ENCODE data around the gene CDK9. TPM values are rescaled to one million over a fixed set of nuclear protein-coding genes. Genes with fewer than 3 reads are reported as not detected.

The CDK9 gene
- total RNA-seq, 1 experiment from 2014 or later = 48.7 TPM

DNA sequence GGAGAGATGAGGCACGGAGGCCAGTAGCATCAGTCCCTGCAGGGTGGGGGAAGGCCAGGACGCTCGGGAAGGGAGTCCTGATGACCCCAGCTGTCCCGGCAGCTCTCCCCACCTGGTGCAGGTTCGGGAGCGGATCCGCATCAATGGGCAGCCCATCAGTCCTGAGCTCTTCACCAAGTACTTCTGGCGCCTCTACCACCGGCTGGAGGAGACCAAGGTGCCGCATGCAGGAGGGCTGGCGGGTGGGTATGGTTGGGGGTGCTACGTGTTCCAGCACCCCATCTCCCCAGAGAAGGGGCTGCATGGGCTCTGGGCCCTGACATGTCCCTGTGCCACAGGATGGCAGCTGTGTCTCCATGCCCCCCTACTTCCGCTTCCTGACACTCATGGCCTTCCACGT is 21.0 kb downstream of the CDK9 start:
- in situ Hi-C loops (cut with HindIII; ENCODE audit: low pct_unique_long_range_greater_than_20kb, low sequenced_read_pairs) (no loop called here), intact Hi-C loops (cut with micrococcal nuclease; ENCODE audit: unreplicated experiment) (loop anchor here (10.0 kb wide), 1 partner anchor 68 kb away; the partner anchor contains the start of gene AK1)
- Histone ChIP-seq H3K4me3 (ENCODE audit: low read depth in 2 of 2, low read length in 2 of 2) (no peak overlapping the region), H3K27ac (ENCODE audit: low read length) (no peak overlapping the region), H3K36me3 (ENCODE audit: control insufficient read depth, insufficient read depth, low read length) (no peaks in the 10 kb centered on the region), H3K27me3 (ENCODE audit: control insufficient read depth, insufficient read depth, low read length) (no peaks in the 10 kb centered on the region), H3K9me3 (ENCODE audit: control insufficient read depth, insufficient read depth, low read depth, low read length) (no peaks in the 10 kb centered on the region), H3K4me1 (ENCODE audit: control insufficient read depth, insufficient read depth, low read length) (peaks cover 12% of the 10 kb centered on the region)
- ATAC-seq = no peak
- no TSS peak for BruUV-seq (replicated peaks)
- TF ChIP-seq, protein P1, sequence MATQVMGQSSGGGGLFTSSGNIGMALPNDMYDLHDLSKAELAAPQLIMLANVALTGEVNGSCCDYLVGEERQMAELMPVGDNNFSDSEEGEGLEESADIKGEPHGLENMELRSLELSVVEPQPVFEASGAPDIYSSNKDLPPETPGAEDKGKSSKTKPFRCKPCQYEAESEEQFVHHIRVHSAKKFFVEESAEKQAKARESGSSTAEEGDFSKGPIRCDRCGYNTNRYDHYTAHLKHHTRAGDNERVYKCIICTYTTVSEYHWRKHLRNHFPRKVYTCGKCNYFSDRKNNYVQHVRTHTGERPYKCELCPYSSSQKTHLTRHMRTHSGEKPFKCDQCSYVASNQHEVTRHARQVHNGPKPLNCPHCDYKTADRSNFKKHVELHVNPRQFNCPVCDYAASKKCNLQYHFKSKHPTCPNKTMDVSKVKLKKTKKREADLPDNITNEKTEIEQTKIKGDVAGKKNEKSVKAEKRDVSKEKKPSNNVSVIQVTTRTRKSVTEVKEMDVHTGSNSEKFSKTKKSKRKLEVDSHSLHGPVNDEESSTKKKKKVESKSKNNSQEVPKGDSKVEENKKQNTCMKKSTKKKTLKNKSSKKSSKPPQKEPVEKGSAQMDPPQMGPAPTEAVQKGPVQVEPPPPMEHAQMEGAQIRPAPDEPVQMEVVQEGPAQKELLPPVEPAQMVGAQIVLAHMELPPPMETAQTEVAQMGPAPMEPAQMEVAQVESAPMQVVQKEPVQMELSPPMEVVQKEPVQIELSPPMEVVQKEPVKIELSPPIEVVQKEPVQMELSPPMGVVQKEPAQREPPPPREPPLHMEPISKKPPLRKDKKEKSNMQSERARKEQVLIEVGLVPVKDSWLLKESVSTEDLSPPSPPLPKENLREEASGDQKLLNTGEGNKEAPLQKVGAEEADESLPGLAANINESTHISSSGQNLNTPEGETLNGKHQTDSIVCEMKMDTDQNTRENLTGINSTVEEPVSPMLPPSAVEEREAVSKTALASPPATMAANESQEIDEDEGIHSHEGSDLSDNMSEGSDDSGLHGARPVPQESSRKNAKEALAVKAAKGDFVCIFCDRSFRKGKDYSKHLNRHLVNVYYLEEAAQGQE (IDR thresholded peaks at IDR 0.05; ENCODE audit: insufficient read depth in 1 of 2, low read depth in 2 of 2, low read length in 1 of 2) = no peak
- TF ChIP-seq SIN3A (IDR thresholded peaks at IDR 0.05; ENCODE audit: borderline replicate concordance, insufficient read depth, low read depth, low read length) = no peak
- no peak for TF ChIP-seq TCF7L2 (IDR thresholded peaks at IDR 0.05; ENCODE audit: low read depth, low read length)
- TF ChIP-seq, protein P2, sequence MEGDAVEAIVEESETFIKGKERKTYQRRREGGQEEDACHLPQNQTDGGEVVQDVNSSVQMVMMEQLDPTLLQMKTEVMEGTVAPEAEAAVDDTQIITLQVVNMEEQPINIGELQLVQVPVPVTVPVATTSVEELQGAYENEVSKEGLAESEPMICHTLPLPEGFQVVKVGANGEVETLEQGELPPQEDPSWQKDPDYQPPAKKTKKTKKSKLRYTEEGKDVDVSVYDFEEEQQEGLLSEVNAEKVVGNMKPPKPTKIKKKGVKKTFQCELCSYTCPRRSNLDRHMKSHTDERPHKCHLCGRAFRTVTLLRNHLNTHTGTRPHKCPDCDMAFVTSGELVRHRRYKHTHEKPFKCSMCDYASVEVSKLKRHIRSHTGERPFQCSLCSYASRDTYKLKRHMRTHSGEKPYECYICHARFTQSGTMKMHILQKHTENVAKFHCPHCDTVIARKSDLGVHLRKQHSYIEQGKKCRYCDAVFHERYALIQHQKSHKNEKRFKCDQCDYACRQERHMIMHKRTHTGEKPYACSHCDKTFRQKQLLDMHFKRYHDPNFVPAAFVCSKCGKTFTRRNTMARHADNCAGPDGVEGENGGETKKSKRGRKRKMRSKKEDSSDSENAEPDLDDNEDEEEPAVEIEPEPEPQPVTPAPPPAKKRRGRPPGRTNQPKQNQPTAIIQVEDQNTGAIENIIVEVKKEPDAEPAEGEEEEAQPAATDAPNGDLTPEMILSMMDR (IDR thresholded peaks at IDR 0.05) = no peak
- no peak for TF ChIP-seq POLR2AphosphoS5 (IDR thresholded peaks at IDR 0.05; ENCODE audit: low read depth, low read length)
- ChIA-PET CTCF (no interaction called here), POLR2A (no interaction called here)
- DNase-seq (ENCODE audit: low read depth, low spot score) = no peak

DNA sequence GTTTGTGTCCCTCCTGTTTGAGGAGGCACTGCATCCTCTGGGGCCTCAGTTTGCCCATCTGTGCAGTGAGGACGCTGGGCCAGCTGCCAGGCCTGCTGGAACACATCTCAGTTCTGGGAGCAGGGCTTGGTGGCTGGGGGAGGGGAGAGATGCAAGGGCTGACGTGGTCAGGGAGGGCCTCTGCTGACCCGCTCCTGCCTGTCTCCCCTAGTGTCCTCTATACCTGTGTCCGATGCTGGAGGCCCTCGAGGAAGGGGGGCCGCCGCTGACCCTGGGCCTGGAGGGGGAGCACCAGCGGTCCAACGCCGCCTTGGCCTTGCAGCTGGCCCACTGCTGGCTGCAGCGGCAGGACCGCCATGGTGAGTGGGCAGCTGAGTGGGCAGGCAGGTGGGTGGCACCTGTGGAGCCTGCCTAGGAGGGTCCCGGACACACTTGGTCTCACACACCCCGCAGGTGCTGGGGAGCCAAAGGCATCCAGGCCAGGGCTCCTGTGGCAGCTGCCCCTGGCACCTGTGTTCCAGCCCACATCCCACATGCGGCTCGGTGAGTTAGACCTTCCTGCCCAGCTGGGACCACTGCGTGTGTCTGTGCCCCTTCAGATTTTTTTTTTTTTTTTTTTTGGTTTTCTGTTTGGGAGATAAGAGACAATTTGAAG is 22.6 kb downstream of the CDK9 start:
- DNase-seq (ENCODE audit: low read depth, low spot score) (no peak), ATAC-seq (no peak)
- Histone ChIP-seq H3K36me3 (ENCODE audit: control insufficient read depth, insufficient read depth, low read length) (no peaks in the 10 kb centered on the region), H3K27me3 (ENCODE audit: control insufficient read depth, insufficient read depth, low read length) (no peaks in the 10 kb centered on the region), H3K27ac (ENCODE audit: low read length) (no peak overlapping the region), H3K9me3 (ENCODE audit: control insufficient read depth, insufficient read depth, low read depth, low read length) (no peaks in the 10 kb centered on the region), H3K4me3 (ENCODE audit: low read depth in 2 of 2, low read length in 2 of 2) (no peak overlapping the region), H3K4me1 (ENCODE audit: control insufficient read depth, insufficient read depth, low read length) (peaks cover 8% of the 10 kb centered on the region; the same call in 1 of the 2 replicates)
- ChIA-PET POLR2A (interaction anchor here (0.5 to 0.6 kb wide), 2 partner anchors 94 to 108 kb away, joined by 4 to 9 read pairs; partner anchors contain the start of gene ST6GALNAC4), CTCF (interaction anchor here (0.7 kb wide), 1 partner anchor 99 kb away, joined by 4 read pairs; no protein-coding TSS in a partner anchor)
- no TSS peak for BruUV-seq (replicated peaks)
- intact Hi-C loops (cut with micrococcal nuclease; ENCODE audit: unreplicated experiment) = loop anchor here (10.0 kb wide), 1 partner anchor 66 kb away; the partner anchor contains the start of gene AK1
- in situ Hi-C loops (cut with HindIII; ENCODE audit: low pct_unique_long_range_greater_than_20kb, low sequenced_read_pairs) = no loop called here
- TF ChIP-seq, protein P2 (IDR thresholded peaks at IDR 0.05) = no peak
- no peak for TF ChIP-seq TCF7L2 (IDR thresholded peaks at IDR 0.05; ENCODE audit: low read depth, low read length)
- TF ChIP-seq SIN3A (IDR thresholded peaks at IDR 0.05; ENCODE audit: borderline replicate concordance, insufficient read depth, low read depth, low read length) = no peak
- TF ChIP-seq, protein P1 (IDR thresholded peaks at IDR 0.05; ENCODE audit: insufficient read depth in 1 of 2, low read depth in 2 of 2, low read length in 1 of 2) = no peak
- no peak for TF ChIP-seq POLR2AphosphoS5 (IDR thresholded peaks at IDR 0.05; ENCODE audit: low read depth, low read length)
